OCI-LY3 (cell line): ENCODE measurements around the gene TJP1.

Experiments used
- CTCF ChIP-seq: fragments of 200-600, 300-600 bp; sonication (generic); IDR thresholded peaks from 2 replicates; pipeline ENCODE4 v1.5.1; 2014; ENCODE audit warnings: antibody characterized with exemption, low read length, low read depth
- EZH2phosphoT487 ChIP-seq: fragments of 200-600 bp; shearing (Covaris generic); IDR thresholded peaks from 2 replicates; pipeline ENCODE4 v1.6.1; 2018; ENCODE audit warnings: antibody characterized with exemption, mixed run types, low read depth

- TF ChIP-seq CTCF (no peak), EZH2phosphoT487 (no peak)
Measured at GRCh38 chr15:29815000-29815710, 7.1 kb downstream of the TJP1 start.
